ENCODE data around the gene KCNC4.

Gene KCNC4

DNA sequence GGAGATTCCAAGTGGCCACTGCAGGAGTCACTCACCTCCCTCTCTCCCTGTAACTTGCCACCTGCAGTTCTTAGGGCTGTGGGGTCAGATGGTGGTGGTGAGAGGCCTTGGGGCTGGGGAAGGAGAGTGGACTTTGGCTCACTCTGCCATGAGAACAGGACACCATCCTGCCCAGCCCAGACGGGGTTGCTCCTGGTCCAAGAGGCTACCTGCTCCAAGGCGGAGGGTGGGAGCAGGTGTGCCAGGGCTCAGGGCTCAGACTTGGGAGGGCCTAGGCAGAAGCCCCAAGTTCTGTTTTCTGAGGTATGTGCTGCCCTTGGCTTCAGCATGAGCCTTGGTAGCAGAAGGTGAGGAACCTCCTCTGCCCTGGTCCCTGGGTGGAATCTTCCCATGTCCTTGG, 11.4 kb upstream of the KCNC4 start:
- ATAC-seq (ENCODE audit: low read depth) (no peak), DNase-seq (ENCODE audit: low spot score in 2 of 2) (no peak)
- H3K27ac Mint-ChIP-seq = no peak overlapping the region
- no peaks in the 10 kb centered on the region for H3K27me3 Mint-ChIP-seq
- peaks cover 4% of the 10 kb centered on the region for H3K4me1 Mint-ChIP-seq
- H3K4me3 Mint-ChIP-seq = no peak overlapping the region
- H3K36me3 Mint-ChIP-seq = no peaks in the 10 kb centered on the region
- no peaks in the 10 kb centered on the region for H3K9me3 Mint-ChIP-seq

GRCh38 chr1:110200190-110200589, 9.9 kb upstream of the KCNC4 start:
- Mint-ChIP-seq H3K9me3 (no peaks in the 10 kb centered on the region), H3K4me1 (peaks cover 4% of the 10 kb centered on the region), H3K4me3 (no peak overlapping the region), H3K27me3 (no peaks in the 10 kb centered on the region), H3K36me3 (no peaks in the 10 kb centered on the region), H3K27ac (peak overlapping the region; percentile 49)
- no peak for DNase-seq (ENCODE audit: low spot score in 2 of 2)
- ATAC-seq (ENCODE audit: low read depth) = no peak

- Mint-ChIP-seq H3K9me3 (no peaks in the 10 kb centered on the region), H3K4me1 (peaks cover 4% of the 10 kb centered on the region), H3K4me3 (no peak overlapping the region), H3K27me3 (no peaks in the 10 kb centered on the region), H3K36me3 (no peaks in the 10 kb centered on the region), H3K27ac (no peak overlapping the region)
- DNase-seq (ENCODE audit: low spot score in 2 of 2) = no peak
- no peak for ATAC-seq (ENCODE audit: low read depth)
Observed at GRCh38 chr1:110200666-110201065, 9.4 kb upstream of the KCNC4 start.

DNA sequence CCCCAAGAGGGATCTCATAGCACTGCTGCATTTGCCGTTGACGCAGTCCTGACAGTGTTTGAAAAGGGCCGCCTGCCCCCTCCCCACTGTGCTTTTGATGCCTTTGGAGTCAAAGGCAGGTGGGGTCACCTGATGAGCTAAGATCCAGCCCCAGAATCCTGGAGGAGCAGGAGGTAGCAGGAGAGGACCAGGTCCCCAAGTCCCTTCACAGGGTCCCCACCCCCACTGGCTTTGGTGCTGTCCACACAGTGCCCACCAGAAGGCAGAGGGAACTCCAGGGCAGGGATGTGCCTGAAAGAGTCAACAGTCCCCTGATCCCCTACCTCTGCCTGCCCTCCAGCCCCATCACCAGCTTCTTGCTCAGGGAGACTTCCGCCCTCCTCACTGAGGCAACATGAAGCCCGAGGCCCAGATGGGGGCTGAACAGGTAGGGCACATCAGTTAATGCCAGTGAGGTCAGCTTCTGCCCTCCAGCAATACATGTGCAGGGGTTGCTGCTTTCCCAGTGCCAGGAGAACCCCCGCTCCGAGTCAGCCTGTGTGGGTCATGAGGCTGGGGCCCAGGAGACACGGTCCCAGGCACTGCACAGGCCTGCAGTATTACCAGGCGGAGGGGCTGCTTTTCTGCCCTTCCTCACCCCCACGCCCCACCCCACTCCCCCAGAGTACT, 8.8 kb upstream of the KCNC4 start:
- Mint-ChIP-seq H3K4me3 (no peak overlapping the region), H3K27me3 (no peaks in the 10 kb centered on the region), H3K27ac (no peak overlapping the region), H3K4me1 (peaks cover 4% of the 10 kb centered on the region), H3K36me3 (no peaks in the 10 kb centered on the region), H3K9me3 (no peaks in the 10 kb centered on the region)
- ATAC-seq (ENCODE audit: low read depth) = no peak
- DNase-seq (ENCODE audit: low spot score in 2 of 2) = no peak

DNA sequence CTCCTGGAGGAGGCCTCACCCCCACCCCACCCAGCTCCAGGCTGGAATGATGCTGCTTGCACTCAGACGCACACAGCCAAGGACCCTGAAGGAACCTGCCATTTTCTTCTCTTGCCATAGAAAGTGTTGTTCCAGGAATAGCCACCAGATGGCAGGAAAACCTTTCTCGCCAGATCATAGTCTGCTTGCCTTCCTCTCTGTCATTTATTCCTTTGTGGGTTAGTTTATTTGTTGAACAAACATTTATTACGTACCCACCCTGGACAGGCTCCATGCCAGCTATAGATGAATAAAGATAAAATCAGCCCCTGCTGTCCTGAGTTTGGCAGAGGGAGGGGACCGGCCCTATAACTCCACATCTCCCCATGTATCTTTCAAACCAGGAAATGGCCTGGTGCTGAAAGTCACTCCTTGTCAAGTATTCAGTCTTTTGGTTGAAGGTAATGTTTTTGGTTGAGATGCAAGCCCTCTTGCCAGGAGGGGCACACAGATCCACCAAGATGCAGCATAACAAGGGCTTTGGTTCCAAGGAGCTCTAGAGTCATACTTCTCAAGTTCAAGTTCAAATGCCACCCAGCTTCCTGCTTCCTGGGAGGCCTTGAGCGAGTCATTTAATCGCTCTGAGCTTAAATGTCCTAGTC, 7.0 kb upstream of the KCNC4 start:
- Mint-ChIP-seq H3K27me3 (no peaks in the 10 kb centered on the region), H3K4me1 (peaks cover 5% of the 10 kb centered on the region), H3K27ac (no peak overlapping the region), H3K9me3 (no peaks in the 10 kb centered on the region), H3K36me3 (no peaks in the 10 kb centered on the region), H3K4me3 (no peak overlapping the region)
- ATAC-seq (ENCODE audit: low read depth) = peak; percentile 72
- DNase-seq (ENCODE audit: low spot score in 2 of 2) = peak; percentile 75 to 76

DNA sequence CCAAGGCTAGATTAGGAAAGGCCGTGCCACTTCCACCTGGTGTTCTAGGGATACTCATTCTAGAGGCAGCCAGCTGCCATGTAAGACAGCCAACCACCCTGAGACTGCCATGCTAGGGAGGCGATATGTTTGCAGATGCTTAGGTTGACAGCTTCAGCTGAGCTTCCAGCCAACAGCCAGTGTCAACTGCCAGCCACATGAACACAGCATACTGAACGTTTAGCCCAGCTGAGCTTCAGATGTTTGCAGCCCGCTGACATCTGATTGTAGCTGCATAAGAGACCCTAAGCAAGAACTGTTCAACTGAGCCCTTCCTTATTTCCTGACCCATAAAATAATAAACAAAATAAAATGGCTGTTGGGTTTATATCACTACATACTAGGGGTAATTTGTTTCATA, 5.0 kb upstream of the KCNC4 start:
- no peak for ATAC-seq (ENCODE audit: low read depth)
- Mint-ChIP-seq H3K27ac (no peak overlapping the region), H3K9me3 (no peaks in the 10 kb centered on the region), H3K27me3 (no peaks in the 10 kb centered on the region), H3K36me3 (no peaks in the 10 kb centered on the region), H3K4me1 (peaks cover 15% of the 10 kb centered on the region), H3K4me3 (no peak overlapping the region)
- no peak for DNase-seq (ENCODE audit: low spot score in 2 of 2)

DNA sequence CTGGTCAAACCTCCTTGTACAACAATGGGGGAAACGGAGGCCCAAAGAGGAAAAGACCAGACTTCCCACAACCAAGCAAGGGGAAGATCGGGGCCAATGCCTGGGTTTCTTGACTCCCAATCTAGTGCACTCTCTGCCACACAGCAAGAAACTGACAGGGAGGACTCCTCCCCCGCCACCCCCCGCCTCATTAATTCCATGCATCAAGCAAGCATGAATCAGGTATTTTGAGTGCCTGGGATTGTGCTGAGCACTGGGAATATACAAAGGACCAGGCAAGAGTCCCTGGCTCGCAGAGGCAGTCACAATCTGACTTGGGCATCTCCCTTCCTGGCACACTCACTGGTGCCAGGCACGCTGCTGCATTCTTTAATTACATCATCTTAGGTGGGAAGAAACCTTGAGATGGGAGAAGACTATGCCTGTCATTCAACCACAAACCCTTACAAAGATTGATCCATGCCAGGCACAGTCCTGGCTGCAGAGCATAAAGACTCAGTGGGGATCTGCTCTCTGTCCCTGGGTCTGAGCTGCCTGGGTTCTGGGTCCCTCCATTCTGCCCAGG, 4.4 kb upstream of the KCNC4 start:
- no peak overlapping the region for H3K4me3 Mint-ChIP-seq
- no peak for ATAC-seq (ENCODE audit: low read depth)
- no peaks in the 10 kb centered on the region for H3K27me3 Mint-ChIP-seq
- H3K9me3 Mint-ChIP-seq = no peaks in the 10 kb centered on the region
- H3K4me1 Mint-ChIP-seq = peaks cover 15% of the 10 kb centered on the region
- no peak for DNase-seq (ENCODE audit: low spot score in 2 of 2)
- no peaks in the 10 kb centered on the region for H3K36me3 Mint-ChIP-seq
- H3K27ac Mint-ChIP-seq = no peak overlapping the region

DNA sequence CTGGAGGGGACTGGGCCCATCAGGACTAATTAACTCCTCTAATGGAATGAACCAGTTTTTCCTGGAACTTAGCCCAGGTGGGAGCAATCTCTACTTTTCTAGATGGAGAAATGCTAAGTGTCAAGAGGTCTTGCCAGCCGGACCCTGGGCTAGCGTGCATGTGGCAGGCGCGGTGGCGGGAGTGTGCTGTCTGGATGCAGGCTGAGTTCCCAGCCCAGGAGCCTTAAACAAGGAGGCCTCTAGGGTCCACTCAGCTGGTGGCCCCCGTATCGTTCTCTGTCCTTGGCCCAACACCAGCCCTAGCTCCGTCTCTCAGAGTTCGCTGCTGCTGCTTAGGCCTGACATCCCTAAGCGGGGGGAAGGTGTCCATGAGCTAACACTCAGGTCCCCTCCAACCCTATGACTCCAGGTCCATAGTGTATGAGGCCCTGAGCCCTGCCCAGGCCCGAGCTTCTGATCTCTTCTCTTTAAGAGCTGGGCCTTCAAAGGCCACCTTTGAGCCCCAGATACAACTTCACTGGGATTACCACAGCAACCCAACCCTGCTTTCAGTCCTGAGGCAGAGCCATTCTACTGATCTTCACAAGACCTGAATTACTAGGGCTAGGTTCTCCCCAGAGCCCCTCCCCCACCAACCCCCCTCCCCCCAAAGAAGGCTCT, 3.7 kb upstream of the KCNC4 start:
- H3K36me3 Mint-ChIP-seq = no peaks in the 10 kb centered on the region
- H3K27ac Mint-ChIP-seq = no peak overlapping the region

GRCh38 chr1:110207831-110208230, 2.3 kb upstream of the KCNC4 start:
- ATAC-seq (ENCODE audit: low read depth) = peak; percentile 14
- Mint-ChIP-seq H3K27ac (no peak overlapping the region), H3K36me3 (no peaks in the 10 kb centered on the region), H3K4me1 (peaks cover 25% of the 10 kb centered on the region), H3K9me3 (no peaks in the 10 kb centered on the region), H3K4me3 (peak overlapping the region; percentile 12), H3K27me3 (no peaks in the 10 kb centered on the region)
- peak; percentile 73 to 77 for DNase-seq (ENCODE audit: low spot score in 2 of 2)

More for the DNA sequence above, 3.7 kb upstream of the KCNC4 start:
- Mint-ChIP-seq H3K27me3 (no peaks in the 10 kb centered on the region), H3K4me1 (peaks cover 19% of the 10 kb centered on the region), H3K9me3 (no peaks in the 10 kb centered on the region), H3K4me3 (no peak overlapping the region)
- ATAC-seq (ENCODE audit: low read depth) (no peak), DNase-seq (ENCODE audit: low spot score in 2 of 2) (no peak)

DNA sequence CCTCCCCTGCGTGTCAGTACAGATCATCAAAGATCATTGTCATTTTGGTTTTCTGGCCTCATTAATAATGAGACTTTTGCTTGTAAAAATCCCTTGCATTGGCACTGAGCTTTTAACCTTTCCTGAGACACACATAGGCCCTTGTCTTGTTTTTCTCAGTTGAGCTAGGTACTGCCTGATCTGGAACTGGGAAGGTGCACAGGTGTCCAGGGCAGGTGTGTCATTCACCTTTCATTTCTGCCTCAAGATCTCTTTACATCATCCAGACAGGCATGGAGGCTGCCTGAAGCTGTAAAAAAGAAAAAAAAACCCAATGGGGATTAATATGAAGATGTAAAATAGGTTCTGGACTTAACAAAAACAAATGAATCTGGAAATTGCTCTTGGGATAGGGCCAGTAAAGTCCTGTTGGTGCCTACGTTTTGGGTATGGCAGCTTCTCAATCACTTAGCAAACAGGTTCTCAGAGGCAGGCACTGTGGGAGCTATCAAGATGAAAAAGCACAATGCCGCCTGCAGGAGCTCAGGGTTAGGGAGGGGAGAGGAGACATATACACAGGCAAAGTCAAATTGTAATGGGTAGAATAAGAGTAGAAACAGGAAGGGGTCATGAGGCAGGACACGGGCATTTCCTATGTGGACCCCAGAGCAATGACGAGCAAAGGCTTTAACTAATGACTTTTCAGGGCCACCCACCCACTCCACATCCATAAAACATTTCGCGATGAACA, 1.0 kb upstream of the KCNC4 start:
- no peaks in the 10 kb centered on the region for H3K36me3 Mint-ChIP-seq
- peak overlapping the region; percentile 95 for H3K27ac Mint-ChIP-seq
- H3K27me3 Mint-ChIP-seq = no peaks in the 10 kb centered on the region
- ATAC-seq (ENCODE audit: low read depth) (no peak), DNase-seq (ENCODE audit: low spot score in 2 of 2) (no peak)
- H3K9me3 Mint-ChIP-seq = no peaks in the 10 kb centered on the region
- peak overlapping the region; percentile 94 for H3K4me3 Mint-ChIP-seq
- H3K4me1 Mint-ChIP-seq = peaks cover 34% of the 10 kb centered on the region

DNA sequence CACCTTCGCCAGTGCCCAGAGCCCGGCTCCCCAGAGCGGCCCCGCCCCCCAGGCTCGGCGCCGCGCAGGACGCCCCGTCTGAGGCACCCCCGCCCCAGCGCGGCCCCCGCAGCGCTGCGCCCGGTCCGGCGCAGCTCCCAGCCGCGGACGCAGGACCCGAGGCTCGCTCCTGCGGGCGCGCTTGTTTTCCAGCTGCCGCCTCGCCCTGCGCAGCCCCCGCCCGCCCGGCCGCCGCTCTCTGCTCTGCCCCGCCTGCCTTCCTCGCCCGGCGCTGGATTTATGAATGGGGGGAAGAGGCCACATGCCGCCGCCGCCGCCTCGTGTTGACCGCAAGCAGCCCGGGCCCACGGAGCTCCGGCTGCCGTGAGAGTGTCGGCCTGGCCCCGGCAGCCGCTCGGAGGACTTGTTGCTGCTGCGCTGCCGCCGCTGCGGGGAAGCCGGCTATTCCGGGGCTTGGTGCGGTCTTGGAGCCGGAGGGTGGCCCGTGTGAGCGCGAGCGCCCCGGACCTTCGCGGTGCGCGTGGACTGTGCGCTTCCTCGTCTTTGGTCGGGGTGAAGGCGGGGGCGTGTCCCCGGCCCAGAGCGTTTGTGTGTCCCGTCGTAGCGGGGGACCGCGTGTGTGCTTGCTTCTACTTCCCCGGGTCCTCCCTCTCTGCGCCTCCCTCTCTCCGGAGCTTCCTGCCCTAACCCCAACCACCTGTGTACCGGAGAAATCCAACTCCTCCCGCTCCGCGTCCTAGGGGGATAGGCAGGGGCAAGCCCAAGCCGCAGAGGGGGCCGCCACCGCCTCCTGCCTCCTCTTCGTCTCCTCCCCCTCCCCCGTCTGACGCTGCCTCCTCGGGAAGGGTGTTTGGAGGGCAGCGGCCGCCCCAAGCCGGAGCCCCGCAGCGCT, 736 bp downstream of the KCNC4 start:
- Mint-ChIP-seq H3K27me3 (no peaks in the 10 kb centered on the region), H3K9me3 (no peaks in the 10 kb centered on the region), H3K4me1 (peaks cover 39% of the 10 kb centered on the region), H3K27ac (peak overlapping the region; percentile 78), H3K36me3 (no peaks in the 10 kb centered on the region), H3K4me3 (peak overlapping the region; percentile 90)
- ATAC-seq (ENCODE audit: low read depth) = peak; percentile 17
- peak; percentile 45 to 61 for DNase-seq (ENCODE audit: low spot score in 2 of 2)

DNA sequence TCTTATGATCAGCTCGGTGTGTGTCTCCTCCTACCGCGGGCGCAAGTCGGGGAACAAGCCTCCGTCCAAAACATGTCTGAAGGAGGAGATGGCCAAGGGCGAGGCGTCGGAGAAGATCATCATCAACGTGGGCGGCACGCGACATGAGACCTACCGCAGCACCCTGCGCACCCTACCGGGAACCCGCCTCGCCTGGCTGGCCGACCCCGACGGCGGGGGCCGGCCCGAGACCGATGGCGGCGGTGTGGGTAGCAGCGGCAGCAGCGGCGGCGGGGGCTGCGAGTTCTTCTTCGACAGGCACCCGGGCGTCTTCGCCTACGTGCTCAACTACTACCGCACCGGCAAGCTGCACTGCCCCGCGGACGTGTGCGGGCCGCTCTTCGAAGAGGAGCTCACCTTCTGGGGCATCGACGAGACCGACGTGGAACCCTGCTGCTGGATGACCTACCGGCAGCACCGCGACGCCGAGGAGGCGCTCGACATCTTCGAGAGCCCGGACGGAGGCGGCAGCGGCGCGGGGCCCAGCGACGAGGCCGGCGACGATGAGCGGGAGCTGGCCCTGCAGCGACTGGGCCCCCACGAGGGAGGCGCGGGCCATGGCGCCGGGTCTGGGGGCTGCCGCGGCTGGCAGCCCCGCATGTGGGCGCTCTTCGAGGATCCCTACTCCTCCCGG, 1.5 kb downstream of the KCNC4 start:
- peak overlapping the region; percentile 78 for H3K27ac Mint-ChIP-seq
- no peaks in the 10 kb centered on the region for H3K36me3 Mint-ChIP-seq
- H3K9me3 Mint-ChIP-seq = no peaks in the 10 kb centered on the region
- H3K4me1 Mint-ChIP-seq = peaks cover 39% of the 10 kb centered on the region
- DNase-seq (ENCODE audit: low spot score in 2 of 2) (peak; percentile 39 to 59), ATAC-seq (ENCODE audit: low read depth) (peak; percentile 6)
- peak overlapping the region; percentile 90 for H3K4me3 Mint-ChIP-seq
- no peaks in the 10 kb centered on the region for H3K27me3 Mint-ChIP-seq

All from memory B cell (primary cell).